Esophagus squamous epithelium (tissue), 5 donors: ENCODE measurements around the gene TTC23L. TPM values are rescaled to one million over a fixed set of nuclear protein-coding genes. Genes with fewer than 3 reads are reported as not detected.
"Not testable (repeated sequence)": the region's sequence is repeated elsewhere in the genome, so short reads cannot be mapped to it uniquely, and the experiment has no call there.

Experiments
- DNase-seq: peaks from one replicate; lab custom pipeline; 2025; lab: John Stamatoyannopoulos, UW
- H3K27ac ChIP-seq, 4 donors: fragments of 200-600 bp; sonication (generic); one replicate each; pipeline ENCODE4 v1.5.1; 2016 to 2019; ENCODE audit warnings: mild to moderate bottlenecking in 1 of 4
- H3K27me3 ChIP-seq, 4 donors: fragments of 200-600 bp; sonication (generic); 1 replicate in 3 of 4; 2 replicates in 1 of 4; pipeline versions ENCODE4 v1.5.1 to v1.6.0; 2017 to 2021; ENCODE audit warnings: antibody characterized with exemption in 1 of 4
- H3K36me3 ChIP-seq, 3 donors: fragments of 200-600 bp; sonication (generic); one replicate each; pipeline ENCODE4 v1.5.1; 2016 to 2019
- H3K4me1 ChIP-seq, 3 donors: fragments of 200-600 bp; sonication (generic); one replicate each; pipeline ENCODE4 v1.5.1; 2017 to 2019
- H3K4me3 ChIP-seq, 4 donors: fragments of 200-600 bp; sonication (generic); 1 replicate in 3 of 4; 2 replicates in 1 of 4; pipeline ENCODE4 v1.5.1; 2016 to 2019; ENCODE audit warnings: mild to moderate bottlenecking in 2 of 4, moderate library complexity in 1 of 4
- H3K9me3 ChIP-seq, 3 donors: fragments of 200-600 bp; sonication (generic); one replicate each; pipeline ENCODE4 v1.5.1; 2016 to 2019
- CTCF ChIP-seq, 6 experiments: fragments of 450-650 bp in 4 of 6; fragments of 200-600 bp in 2 of 6; sonication (generic) in 2 of 6; IDR thresholded peaks; one replicate each; pipeline ENCODE4 v1.5.1; 2016 to 2019; ENCODE audit warnings: antibody characterized with exemption in 6 of 6, mild to moderate bottlenecking in 4 of 6, moderate library complexity in 4 of 6
- POLR2A ChIP-seq, 4 donors: fragments of 450-650 bp; IDR thresholded peaks; one replicate each; pipeline ENCODE4 v1.6.1; 2017; ENCODE audit warnings: antibody characterized with exemption in 4 of 4, mild to moderate bottlenecking in 4 of 4, moderate library complexity in 3 of 4
- WGBS, 2 donors: methylation state at CpG; one replicate each; pipeline ENCODE4 v1.1.5; 2018; 5-methylcytosine and 5-hydroxymethylcytosine counted together
- intact Hi-C: fragments of 100-400 bp; cut with DNase I; formaldehyde crosslinking; loops from one replicate; pipeline ENCODE4 v1.15.0; 2022
- total RNA-seq, 4 donors: library from RNA; depleted of rRNA; stranded (reverse); fragments of >200 nt; gene quantifications; one replicate each; pipeline ENCODE4 v1.1.0, GENCODE V29; 2016
- donor health status: DM: yes; HTN: yes; CAD: no.

The TTC23L gene
- total RNA-seq, 4 donors from 2014 or later = 0.09 to 0.19 TPM; not detected in 2

GRCh38 chr5:34915139-34915855 lies 76.3 kb downstream of the TTC23L start, which contains the start of the genes BRIX1 and RAD1:
Gene BRIX1 (plus strand): TSS chr5:34915711. CDS start chr5:34915739, 28 bp downstream.
Gene RAD1 (minus strand): TSS chr5:34915504. CDS start chr5:34914892, 612 bp downstream.
- peaks cover 22 to 53% (median 23%) of the 10 kb centered on the region in 3 donors for H3K4me1 ChIP-seq
- peak within 1 kb of the TSS; percentile 78 to 91 (median 80) for H3K4me3 ChIP-seq
- TF ChIP-seq POLR2A (IDR thresholded peaks at IDR 0.05) = peak in 2 of 4 donors; percentile 59 to 81
- TF ChIP-seq CTCF (IDR thresholded peaks at IDR 0.05) = peak in 4 of 6 experiments; percentile 9 to 24 (median 19)
- WGBS, 2 donors = 0% methylated on average over 17 to 36 of the region's 67 CpGs
- peak; percentile 88 for DNase-seq
- no peaks in the 10 kb centered on the region for H3K9me3 ChIP-seq
- intact Hi-C loops = no loop called here
- peak within 1 kb of the TSS; percentile 87 to 93 (median 90) for H3K27ac ChIP-seq
- H3K27me3 ChIP-seq = no peaks in the 10 kb centered on the region
- H3K36me3 ChIP-seq = peaks cover 3 to 48% (median 7%) of the 10 kb centered on the region in 3 donors

GRCh38 chr5:34915856-34916192 lies 76.9 kb downstream of the TTC23L start:
- peaks cover 3 to 48% (median 6%) of the 10 kb centered on the region in 3 donors for H3K36me3 ChIP-seq
- H3K27ac ChIP-seq = peak overlapping the region; percentile 87 to 93 (median 90)
- peak overlapping the region; percentile 78 to 91 (median 80) for H3K4me3 ChIP-seq
- no peak for DNase-seq
- intact Hi-C loops = no loop called here
- H3K9me3 ChIP-seq = no peaks in the 10 kb centered on the region
- H3K4me1 ChIP-seq = peaks cover 22 to 57% (median 23%) of the 10 kb centered on the region in 3 donors
- no peaks in the 10 kb centered on the region for H3K27me3 ChIP-seq
- WGBS, 2 donors = 0 to 1% methylated on average over 20 of the region's 20 CpGs
- TF ChIP-seq POLR2A (IDR thresholded peaks at IDR 0.05) (no peak), CTCF (IDR thresholded peaks at IDR 0.05) (no peak)

GRCh38 chr5:34916518-34916917 lies 77.6 kb downstream of the TTC23L start:
- H3K27ac ChIP-seq = peak overlapping the region in 2 of 4 donors; percentile 87 to 88
- WGBS, 2 donors = 27% methylated on average over 6 of the region's 6 CpGs
- intact Hi-C loops = no loop called here

GRCh38 chr5:34918025-34918424 lies 79.1 kb downstream of the TTC23L start:
- TF ChIP-seq CTCF (IDR thresholded peaks at IDR 0.05) = no peak
- TF ChIP-seq POLR2A (IDR thresholded peaks at IDR 0.05) = no peak
- H3K27me3 ChIP-seq = no peaks in the 10 kb centered on the region
- WGBS, 2 donors = 74 to 76% methylated on average over 4 of the region's 4 CpGs
- no peak for DNase-seq
- H3K4me3 ChIP-seq = no peak overlapping the region
- peaks cover 22 to 51% (median 23%) of the 10 kb centered on the region in 3 donors for H3K4me1 ChIP-seq
- no peak overlapping the region for H3K27ac ChIP-seq
- no peaks in the 10 kb centered on the region for H3K9me3 ChIP-seq
- peaks cover 0 to 48% (median 8%) of the 10 kb centered on the region in 3 donors for H3K36me3 ChIP-seq
- intact Hi-C loops = no loop called here

More at GRCh38 chr5:34916518-34916917, 77.6 kb downstream of the TTC23L start:
- Histone ChIP-seq H3K4me3 (peak overlapping the region; percentile 78 to 91 (median 80)), H3K36me3 (peaks cover 0 to 48% (median 5%) of the 10 kb centered on the region in 3 donors), H3K4me1 (peaks cover 22 to 57% (median 23%) of the 10 kb centered on the region in 3 donors), H3K27me3 (no peaks in the 10 kb centered on the region), H3K9me3 (no peaks in the 10 kb centered on the region)
- TF ChIP-seq CTCF (IDR thresholded peaks at IDR 0.05) (no peak), POLR2A (IDR thresholded peaks at IDR 0.05) (no peak)
- DNase-seq = no peak

- intact Hi-C loops = no loop called here
- Histone ChIP-seq H3K36me3 (peaks cover 0 to 58% (median 13%) of the 10 kb centered on the region in 3 donors), H3K27ac (no peak overlapping the region), H3K4me1 (peaks cover 18 to 51% (median 20%) of the 10 kb centered on the region in 3 donors), H3K4me3 (no peak overlapping the region), H3K9me3 (no peaks in the 10 kb centered on the region), H3K27me3 (no peaks in the 10 kb centered on the region)
- TF ChIP-seq CTCF (IDR thresholded peaks at IDR 0.05) = no peak
- no peak for TF ChIP-seq POLR2A (IDR thresholded peaks at IDR 0.05)
- 80% methylated on average over 4 of the region's 4 CpGs for WGBS, 2 donors
- no peak for DNase-seq
These were observed 80.1 kb downstream of the TTC23L start for GRCh38 chr5:34919077-34919476.

GRCh38 chr5:34923256-34923655 lies 84.3 kb downstream of the TTC23L start:
- H3K36me3 ChIP-seq = peaks cover 0 to 88% (median 13%) of the 10 kb centered on the region in 3 donors
- peaks cover 0 to 30% (median 12%) of the 10 kb centered on the region in 3 donors for H3K4me1 ChIP-seq
- WGBS, 2 donors = 84 to 86% methylated on average over 8 to 9 of the region's 9 CpGs
- DNase-seq, H3K9me3 ChIP-seq, H3K4me3 ChIP-seq, H3K27me3 ChIP-seq, intact Hi-C loops: not testable (repeated sequence)
- H3K27ac ChIP-seq = peak overlapping the region in 2 of 4 donors; percentile 39 to 49
